Suppressor macrophage treated with lipopolysaccharide for 1 hour (primary cell): Measurements from ENCODE around the gene DRC7.
A peak's percentile ranks its signal among the peaks of the same experiment; 100 is the strongest.

Experiments
- DNase-seq, 3 donors: peaks; one replicate each; pipeline ENCODE4 v3.0.0-alpha.2; 2020 to 2022

The DRC7 gene

GRCh38 chr16:57694725-57695679 lies at the start of gene DRC7:
Gene DRC7 (plus strand): TSS chr16:57694806. CDS start chr16:57697950, 3,144 bp downstream.
- peak; percentile 64 to 76 (median 72) for DNase-seq

- DNase-seq = no peak
Measured at GRCh38 chr16:57645169-57645568, 49.4 kb upstream of the DRC7 start.

- DNase-seq = peak in 1 of 3 donors; percentile 32
Measured at GRCh38 chr16:57645691-57646387, 48.8 kb upstream of the DRC7 start.

GRCh38 chr16:57646388-57647039 lies 48.1 kb upstream of the DRC7 start:
- no peak for DNase-seq

GRCh38 chr16:57647136-57647875 lies 47.3 kb upstream of the DRC7 start:
- no peak for DNase-seq

- DNase-seq = peak; percentile 43 to 57 (median 46)
Measured at GRCh38 chr16:57648125-57648524, 46.5 kb upstream of the DRC7 start.

GRCh38 chr16:57648581-57649442 lies 45.8 kb upstream of the DRC7 start:
- peak; percentile 86 to 88 (median 88) for DNase-seq

- DNase-seq = no peak
Measured at GRCh38 chr16:57649443-57649751, 45.2 kb upstream of the DRC7 start.

GRCh38 chr16:57649846-57650245 lies 44.8 kb upstream of the DRC7 start:
- no peak for DNase-seq

- DNase-seq = no peak
Measured at GRCh38 chr16:57651344-57652333, 43.0 kb upstream of the DRC7 start.

GRCh38 chr16:57652695-57653471 lies 41.7 kb upstream of the DRC7 start:
- no peak for DNase-seq

GRCh38 chr16:57653936-57654335 lies 40.7 kb upstream of the DRC7 start:
- no peak for DNase-seq

- no peak for DNase-seq
Measured at GRCh38 chr16:57656342-57656955, 38.2 kb upstream of the DRC7 start.

GRCh38 chr16:57657228-57657627 lies 37.4 kb upstream of the DRC7 start:
- DNase-seq = no peak

GRCh38 chr16:57658130-57658877 lies 36.3 kb upstream of the DRC7 start:
- DNase-seq = no peak

GRCh38 chr16:57658878-57659674 lies 35.5 kb upstream of the DRC7 start:
- no peak for DNase-seq

- no peak for DNase-seq
Measured at GRCh38 chr16:57660715-57661463, 33.7 kb upstream of the DRC7 start.
